Cardiac fibroblast (primary cell): ENCODE results near the gene GIPC2.

Experiments used
- DNase-seq, 2 donors: peaks; one replicate each; pipeline versions ENCODE4 v3.0.0 to v3.0.0-alpha.2; 2010; ENCODE audit warnings: low read depth in 2 of 2
- H3K4me3 ChIP-seq, 2 donors: replicated peaks in 1 of 2; 1 replicate in 1 of 2; 2 replicates in 1 of 2; pipeline ENCODE4 v1.5.1; 2011; ENCODE audit warnings: low read depth in 2 of 2, low read length in 2 of 2, mild to moderate bottlenecking in 2 of 2, moderate library complexity in 1 of 2
- TF ChIP-seq, protein P1 (sequence below): IDR thresholded peaks from one replicate; pipeline ENCODE4 v1.5.1; 2011; ENCODE audit warnings: low read depth, mild to moderate bottlenecking, low read length, inconsistent platforms

The GIPC2 gene

DNA sequence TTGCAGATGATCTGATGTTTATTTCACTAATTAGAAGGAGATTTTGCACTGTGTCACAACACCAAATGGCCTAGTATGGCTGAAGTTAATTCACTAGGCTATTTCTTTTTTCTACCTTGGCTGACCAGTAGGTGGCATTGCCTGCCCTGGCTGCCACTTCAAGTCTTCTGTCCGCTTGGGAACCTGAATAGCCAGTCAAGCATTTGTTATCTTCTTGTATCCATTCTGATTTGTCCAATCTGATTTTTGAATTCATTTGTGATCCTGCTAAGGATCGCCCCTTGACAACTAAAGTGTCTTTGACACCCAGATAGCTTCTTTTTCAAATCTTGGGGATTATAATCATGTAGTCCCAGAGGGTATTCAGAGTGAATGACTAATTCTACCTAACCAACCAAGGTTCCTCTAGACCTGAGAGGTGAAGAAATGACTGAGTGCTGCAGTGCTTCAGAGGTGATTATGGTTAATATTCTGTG, 99.4 kb downstream of the GIPC2 start:
- TF ChIP-seq, protein P1, sequence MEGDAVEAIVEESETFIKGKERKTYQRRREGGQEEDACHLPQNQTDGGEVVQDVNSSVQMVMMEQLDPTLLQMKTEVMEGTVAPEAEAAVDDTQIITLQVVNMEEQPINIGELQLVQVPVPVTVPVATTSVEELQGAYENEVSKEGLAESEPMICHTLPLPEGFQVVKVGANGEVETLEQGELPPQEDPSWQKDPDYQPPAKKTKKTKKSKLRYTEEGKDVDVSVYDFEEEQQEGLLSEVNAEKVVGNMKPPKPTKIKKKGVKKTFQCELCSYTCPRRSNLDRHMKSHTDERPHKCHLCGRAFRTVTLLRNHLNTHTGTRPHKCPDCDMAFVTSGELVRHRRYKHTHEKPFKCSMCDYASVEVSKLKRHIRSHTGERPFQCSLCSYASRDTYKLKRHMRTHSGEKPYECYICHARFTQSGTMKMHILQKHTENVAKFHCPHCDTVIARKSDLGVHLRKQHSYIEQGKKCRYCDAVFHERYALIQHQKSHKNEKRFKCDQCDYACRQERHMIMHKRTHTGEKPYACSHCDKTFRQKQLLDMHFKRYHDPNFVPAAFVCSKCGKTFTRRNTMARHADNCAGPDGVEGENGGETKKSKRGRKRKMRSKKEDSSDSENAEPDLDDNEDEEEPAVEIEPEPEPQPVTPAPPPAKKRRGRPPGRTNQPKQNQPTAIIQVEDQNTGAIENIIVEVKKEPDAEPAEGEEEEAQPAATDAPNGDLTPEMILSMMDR: peak; percentile 88
- DNase-seq: peak; percentile 87 to 89
- no peak overlapping the region for H3K4me3 ChIP-seq

DNA sequence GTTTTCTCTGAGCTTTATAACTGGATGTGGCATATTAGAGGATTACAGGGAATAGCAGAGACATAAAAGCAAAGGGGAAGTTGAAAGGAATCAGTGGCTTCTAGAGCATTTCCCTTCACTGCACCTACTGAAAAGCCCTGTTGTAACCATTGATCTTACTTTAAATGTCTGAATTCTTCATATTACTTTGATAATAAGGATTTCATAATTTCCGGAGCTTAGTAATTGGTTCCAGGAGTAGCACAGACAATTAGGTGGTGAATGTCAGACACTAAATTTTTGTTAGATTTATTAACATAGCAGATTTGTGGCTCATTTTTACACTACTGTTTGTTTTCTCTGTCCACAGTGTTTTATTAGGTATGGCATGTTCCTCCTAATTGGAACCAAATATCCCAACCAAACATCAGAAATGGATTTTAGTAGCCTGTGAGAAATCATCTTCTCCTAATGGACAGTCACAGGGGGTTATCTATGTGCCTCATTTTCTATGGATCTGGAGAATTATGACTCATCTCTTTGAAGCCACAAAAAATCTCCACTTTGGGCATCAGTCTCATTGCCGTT, 100.5 kb downstream of the GIPC2 start:
- no peak overlapping the region for H3K4me3 ChIP-seq
- no peak for DNase-seq
- TF ChIP-seq, protein P1: no peak

DNA sequence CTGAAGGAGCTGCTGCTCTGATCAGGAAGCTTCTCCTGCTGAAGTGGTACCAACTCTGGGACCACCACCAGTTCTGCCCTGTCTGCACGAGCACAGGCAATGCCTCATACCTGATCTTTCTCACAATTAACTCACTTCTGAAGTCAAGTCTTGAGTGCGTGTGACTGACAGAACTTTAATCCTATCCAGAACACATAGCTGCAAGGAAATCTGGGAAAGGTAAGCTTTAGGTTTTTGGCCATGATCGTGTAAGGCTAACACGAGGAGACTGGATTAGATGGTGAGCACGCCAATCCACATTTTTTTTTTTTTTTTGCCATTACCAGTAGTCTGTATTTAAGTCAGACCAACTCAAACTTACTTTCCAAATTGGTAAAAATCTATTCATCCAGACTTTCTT, 101.3 kb downstream of the GIPC2 start:
- DNase-seq: no peak
- TF ChIP-seq, protein P1: no peak
- no peak overlapping the region for H3K4me3 ChIP-seq

DNA sequence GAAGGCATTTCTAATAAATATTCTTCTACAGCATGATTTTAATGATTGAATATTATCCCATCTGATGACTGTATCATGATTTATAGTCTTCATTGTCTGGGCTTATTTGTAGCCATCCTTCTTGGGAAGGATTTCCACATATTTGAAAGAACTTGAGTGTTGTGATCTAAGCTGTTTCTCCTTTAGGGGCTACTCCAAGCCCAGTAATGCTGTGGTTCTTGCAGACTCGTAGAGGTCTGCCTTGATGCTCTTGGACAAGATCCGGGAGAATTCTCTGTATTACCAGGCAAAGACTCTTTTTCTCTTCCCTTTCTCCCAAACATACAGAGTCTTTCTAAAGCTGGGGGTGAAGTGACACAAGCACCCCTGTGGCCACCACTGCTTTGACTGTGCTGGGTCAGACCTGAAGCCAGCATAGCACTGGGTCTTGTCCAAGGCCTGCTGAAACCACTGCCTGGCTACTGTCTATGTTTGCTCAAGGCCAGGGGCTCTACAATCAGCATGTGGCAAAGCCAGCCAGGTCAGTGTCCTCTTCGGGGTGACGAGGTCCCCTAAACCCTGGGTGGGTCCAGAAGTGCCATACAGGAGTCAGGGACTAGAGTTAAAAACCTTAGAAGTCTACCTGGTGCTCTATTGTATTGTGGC, 107.4 kb downstream of the GIPC2 start:
- TF ChIP-seq, protein P1: no peak
- H3K4me3 ChIP-seq: no peak overlapping the region
- no peak for DNase-seq

DNA sequence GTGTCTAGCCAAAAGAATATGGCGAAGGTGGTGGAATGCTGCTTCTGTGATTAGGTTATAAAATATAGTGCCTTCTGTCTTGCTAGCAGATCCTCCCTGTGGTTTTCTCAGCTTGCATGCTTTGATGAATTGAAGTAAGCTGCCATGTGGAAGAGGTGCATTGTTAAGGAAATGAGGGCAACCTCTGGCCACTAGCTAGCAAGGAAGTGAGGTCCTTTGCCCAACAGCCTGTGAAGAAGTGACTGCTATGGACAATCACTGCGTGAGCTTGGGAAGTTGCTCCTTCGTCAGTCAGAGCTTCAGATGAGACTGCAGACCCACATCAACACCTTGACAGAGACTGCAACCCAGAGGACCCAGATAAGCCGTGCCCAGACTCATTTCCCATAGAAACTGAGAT, 109.4 kb downstream of the GIPC2 start:
- DNase-seq: no peak
- TF ChIP-seq, protein P1: no peak
- no peak overlapping the region for H3K4me3 ChIP-seq

DNA sequence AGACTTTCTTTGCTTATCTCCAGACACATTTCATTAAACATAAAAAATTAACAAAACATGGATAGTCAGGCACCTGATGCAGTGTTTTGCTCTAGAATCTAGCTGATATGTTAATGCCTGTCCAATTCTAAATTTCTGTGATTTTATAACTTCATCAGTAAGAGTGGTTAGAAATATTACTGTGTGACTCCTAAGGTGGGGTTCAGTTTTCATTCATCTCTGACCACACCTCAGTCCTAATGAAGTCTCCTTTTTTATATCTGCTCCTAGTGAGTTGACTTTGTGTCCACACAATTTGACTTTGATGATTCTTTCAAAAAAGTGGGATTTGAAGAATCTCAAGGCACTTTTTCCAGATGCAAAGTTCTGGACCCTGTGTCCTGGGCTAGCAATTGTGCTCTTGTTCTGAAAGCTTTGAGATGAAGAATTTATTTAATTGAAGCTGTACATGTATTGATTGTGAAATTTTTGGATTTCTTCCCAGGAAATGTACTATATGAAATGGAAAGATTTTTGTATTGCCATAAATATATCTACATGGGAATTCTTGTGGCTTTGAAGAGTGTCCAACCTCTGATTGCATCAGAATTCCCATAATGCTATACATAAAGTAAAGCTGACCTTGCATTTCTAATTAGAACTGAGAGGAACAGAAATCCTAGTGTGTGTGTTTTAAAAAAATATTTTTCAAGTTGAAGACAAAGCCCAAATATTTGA, 111.2 kb downstream of the GIPC2 start:
- TF ChIP-seq, protein P1: no peak
- peak; percentile 77 to 92 for DNase-seq

More for the DNA sequence above, 111.2 kb downstream of the GIPC2 start:
- H3K4me3 ChIP-seq: no peak overlapping the region
